ELR (cell line): ENCODE measurements around the gene CRABP1.

Source experiments
- DNase-seq: peaks from one replicate; pipeline ENCODE4 v3.0.0-alpha.2; 2015; ENCODE audit warnings: low read depth

Gene CRABP1

DNA sequence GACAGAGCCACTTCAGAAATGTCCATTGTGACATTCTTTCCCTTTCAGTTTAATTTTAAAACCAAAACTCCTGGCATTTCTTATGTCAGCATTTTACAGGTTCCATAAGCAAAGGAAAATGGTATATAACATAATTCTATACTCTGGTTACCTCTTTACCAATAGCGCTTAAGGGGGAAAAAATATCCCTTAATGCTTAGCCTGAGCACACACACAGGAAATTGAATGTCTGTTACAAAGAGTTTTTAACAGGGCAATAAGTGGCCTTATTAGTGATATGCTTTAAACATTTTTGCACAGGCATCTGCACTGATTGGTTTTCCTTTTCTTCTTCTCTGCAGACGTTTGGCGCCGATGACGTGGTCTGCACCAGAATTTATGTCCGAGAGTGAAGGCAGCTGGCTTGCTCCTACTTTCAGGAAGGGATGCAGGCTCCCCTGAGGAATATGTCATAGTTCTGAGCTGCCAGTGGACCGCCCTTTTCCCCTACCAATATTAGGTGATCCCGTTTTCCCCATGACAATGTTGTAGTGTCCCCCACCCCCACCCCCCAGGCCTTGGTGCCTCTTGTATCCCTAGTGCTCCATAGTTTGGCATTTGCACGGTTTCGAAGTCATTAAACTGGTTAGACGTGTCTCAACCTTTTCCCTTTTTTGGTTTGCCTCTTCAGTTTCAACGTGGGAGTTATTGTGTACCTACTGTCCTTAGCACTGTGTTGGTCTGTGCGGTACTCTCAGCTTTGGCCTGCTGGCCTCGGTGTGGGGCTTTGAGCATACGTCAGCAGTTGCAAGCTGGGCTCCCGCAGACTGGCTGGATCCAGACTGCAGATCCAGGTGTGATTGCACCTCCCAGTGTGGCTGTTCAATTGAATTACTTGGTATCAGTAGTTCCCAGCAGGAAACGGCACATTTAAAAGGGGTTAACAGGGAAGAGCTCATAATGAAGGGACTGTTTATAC is 7.7 kb downstream of the CRABP1 start:
- DNase-seq = no peak

- no peak for DNase-seq
These were observed 9.9 kb downstream of the CRABP1 start for GRCh38 chr15:78350058-78350457.

DNA sequence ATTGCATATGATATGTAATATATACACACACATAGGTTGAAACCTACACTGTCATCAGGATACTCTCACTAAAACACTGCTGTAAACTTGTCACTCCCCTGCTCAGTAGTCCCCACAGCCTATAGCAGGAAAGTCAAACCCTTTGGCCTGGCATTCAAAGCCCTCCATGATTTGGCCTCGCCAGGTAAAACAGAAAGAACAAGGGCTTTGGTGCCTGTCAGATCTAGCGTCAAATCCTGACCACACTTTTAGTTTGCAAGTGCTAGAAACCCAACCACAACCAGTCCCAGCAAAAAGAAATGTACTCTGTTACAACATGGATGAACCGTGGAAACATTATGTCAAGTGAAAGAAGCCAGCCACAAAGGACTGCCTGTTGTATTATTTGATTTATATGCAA is 11.4 kb downstream of the CRABP1 start:
- DNase-seq = no peak

DNA sequence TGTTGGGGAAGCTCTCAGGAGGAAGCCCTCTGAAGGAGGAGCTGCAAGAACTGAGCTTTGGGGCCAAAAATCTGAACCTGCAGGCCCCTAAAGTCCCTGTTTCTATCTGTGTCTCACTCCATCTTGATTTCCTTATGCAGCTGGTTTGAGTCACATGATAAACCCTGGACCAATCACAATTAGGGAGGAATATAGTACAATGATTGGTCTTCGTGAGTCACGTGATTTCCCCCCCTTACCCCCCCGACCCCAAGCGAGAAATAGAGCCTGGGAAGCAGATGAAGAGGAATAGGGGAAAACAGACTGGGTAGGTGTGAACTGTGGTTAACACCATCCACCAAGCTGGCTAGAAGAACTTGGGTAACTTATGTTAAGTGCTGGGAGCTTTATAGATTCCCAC is 12.9 kb downstream of the CRABP1 start:
- DNase-seq = peak; percentile 33

- DNase-seq = no peak
These were observed 15.0 kb downstream of the CRABP1 start for GRCh38 chr15:78355177-78355576.

- DNase-seq = peak; percentile 15
These were observed 18.1 kb downstream of the CRABP1 start for GRCh38 chr15:78358102-78358870.

DNA sequence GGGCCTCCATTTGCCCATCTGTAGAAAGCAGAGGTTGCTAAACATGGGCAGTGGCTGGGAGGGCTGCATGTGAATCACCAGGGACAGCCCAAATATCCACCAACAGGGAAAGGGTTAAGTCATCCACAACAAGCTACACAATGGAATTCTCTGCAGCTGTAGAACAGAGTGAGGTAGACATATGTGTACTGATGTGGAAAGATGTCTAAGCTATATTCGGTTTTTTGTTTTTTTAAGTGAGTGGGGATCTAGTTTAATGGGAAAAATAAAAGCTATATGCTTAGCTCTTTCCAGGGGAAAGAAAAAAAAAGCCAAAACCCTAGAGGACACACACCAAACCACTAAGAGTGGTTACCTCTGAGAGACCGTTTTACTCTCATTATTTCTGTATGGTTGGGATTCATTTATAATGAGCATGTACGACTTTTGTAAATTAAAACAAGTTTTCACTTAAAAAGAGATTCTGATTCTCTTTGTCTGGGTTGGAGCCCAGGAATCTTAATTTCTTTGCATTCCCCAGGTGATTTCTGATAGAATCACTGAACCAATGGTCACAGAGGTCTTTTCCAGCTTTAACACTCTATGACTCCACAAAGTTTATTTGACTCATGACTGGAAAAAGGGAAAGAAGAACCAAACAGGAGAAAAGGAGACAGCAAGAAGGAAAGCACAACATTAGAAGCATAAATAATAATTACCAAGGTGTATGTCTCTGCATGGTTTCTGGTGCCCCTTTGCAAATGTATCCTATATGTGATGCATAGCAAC is 19.1 kb downstream of the CRABP1 start:
- no peak for DNase-seq

GRCh38 chr15:78360367-78360801 is 20.2 kb downstream of the CRABP1 start:
- no peak for DNase-seq

GRCh38 chr15:78360958-78361718 is 21.0 kb downstream of the CRABP1 start:
- DNase-seq = no peak

GRCh38 chr15:78361771-78362506 is 21.8 kb downstream of the CRABP1 start:
- no peak for DNase-seq

GRCh38 chr15:78362716-78363380 is 22.7 kb downstream of the CRABP1 start:
- no peak for DNase-seq

- no peak for DNase-seq
These were observed 23.2 kb downstream of the CRABP1 start for GRCh38 chr15:78363381-78363734.

GRCh38 chr15:78364233-78364632 is 24.1 kb downstream of the CRABP1 start:
- DNase-seq = no peak

GRCh38 chr15:78365917-78366316 is 25.8 kb downstream of the CRABP1 start:
- DNase-seq = no peak

DNA sequence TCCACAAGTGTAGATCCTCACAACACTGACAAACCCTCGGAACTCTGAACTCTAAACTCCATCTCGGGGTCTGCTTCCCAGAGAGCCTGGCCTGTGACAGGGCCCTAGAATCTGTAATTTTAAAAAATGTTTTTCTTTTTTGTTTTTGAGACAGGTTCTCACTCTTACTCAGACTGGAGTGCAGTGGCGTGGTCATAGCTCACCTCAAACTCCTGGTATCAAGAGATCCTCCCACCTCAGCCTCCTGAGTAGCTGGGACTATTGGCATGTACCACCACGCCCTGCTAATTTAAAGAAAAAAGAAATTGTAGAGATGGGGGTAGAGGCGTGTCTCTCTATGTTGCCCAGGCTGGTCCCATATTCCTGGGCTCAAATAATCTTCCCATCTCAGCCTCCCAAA is 26.2 kb downstream of the CRABP1 start:
- no peak for DNase-seq

DNA sequence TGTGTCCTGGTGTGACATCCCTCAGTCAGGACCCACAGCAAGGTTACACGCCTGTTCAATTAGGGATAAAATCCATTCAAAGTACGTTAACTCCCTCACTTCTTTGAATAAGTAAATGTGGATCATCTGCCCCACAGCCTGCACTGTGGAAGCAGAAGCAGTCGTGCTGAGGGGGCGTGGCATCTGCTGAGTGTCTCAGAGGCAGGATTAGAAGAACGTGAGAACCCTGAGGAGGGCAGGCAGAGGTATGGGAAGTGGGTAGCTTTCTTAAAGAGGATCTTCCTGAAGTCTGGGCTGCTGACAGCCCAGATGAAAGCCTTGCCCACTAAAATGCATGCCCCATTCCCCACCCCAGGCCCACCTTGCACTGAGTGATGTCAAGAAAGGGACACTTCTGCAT is 28.5 kb downstream of the CRABP1 start:
- DNase-seq = no peak

DNA sequence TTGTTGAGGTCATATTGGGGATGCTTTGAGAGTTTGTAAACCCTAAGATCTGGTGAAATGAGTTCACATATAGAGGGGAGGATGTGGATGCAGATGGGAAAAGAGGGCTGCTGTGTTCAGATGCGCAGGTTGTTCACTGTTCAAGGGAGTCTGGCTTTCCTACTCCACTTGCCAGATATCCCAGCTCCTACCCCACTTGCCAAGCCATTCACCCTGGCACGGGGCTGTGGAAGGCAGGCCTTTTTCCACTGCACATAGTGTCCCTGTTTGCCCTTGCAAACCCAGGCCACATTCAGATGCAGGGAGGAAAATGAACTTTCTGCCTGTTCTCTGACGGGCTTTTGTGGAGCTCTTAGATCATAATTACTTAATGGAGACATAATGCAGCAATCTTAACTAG is 29.0 kb downstream of the CRABP1 start:
- no peak for DNase-seq

GRCh38 chr15:78370013-78370412 is 29.9 kb downstream of the CRABP1 start:
- DNase-seq = no peak

- DNase-seq = no peak
These were observed 32.7 kb downstream of the CRABP1 start for GRCh38 chr15:78372880-78373279.
